ENCODE measurements around the gene OR2D2.
"Not testable (repeated sequence)": the region's sequence is repeated elsewhere in the genome, so short reads cannot be mapped to it uniquely, and the experiment has no call there.

OR2D2 gene

GRCh38 chr11:6911378-6911777 is 19.1 kb upstream of the OR2D2 start:
- Histone ChIP-seq H3K9ac (ENCODE audit: low read length) (no peak overlapping the region), H3K4me1 (ENCODE audit: control insufficient read depth, insufficient read depth, low read length) (no peaks in the 10 kb centered on the region), H3K4me3 (ENCODE audit: low read length) (no peak overlapping the region), H3K27me3 (ENCODE audit: control insufficient read depth, insufficient read depth, low read length) (no peaks in the 10 kb centered on the region), H3K36me3 (ENCODE audit: control insufficient read depth, insufficient read depth, low read length) (no peaks in the 10 kb centered on the region), H3K27ac (ENCODE audit: low read depth, low read length) (no peak overlapping the region)

DNA sequence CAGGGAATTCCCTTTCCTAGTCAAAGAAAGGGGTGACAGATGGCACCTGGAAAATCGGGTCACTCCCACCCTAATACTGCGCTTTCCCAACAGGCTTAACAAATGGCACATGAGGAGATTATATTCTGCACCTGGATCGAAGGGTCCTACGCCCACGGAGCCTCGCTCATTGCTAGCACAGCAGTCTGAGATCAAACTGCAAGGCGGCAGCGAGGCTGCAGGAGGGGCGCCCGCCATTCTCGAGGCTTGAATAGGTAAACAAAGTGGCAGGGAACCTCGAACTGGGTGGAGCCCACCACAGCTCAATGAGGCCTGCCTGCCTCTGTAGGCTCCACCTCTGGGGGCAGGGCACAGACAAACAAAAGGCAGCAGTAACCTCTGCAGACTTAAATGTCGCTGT is 12.5 kb upstream of the OR2D2 start:
- not testable (repeated sequence) for H3K27ac ChIP-seq (ENCODE audit: low read depth, low read length); H3K27me3 ChIP-seq (ENCODE audit: control insufficient read depth, insufficient read depth, low read length); H3K36me3 ChIP-seq (ENCODE audit: control insufficient read depth, insufficient read depth, low read length); H3K4me1 ChIP-seq (ENCODE audit: control insufficient read depth, insufficient read depth, low read length); H3K9ac ChIP-seq (ENCODE audit: low read length); H3K4me3 ChIP-seq (ENCODE audit: low read length)

GRCh38 chr11:6900327-6900999 is 8.2 kb upstream of the OR2D2 start:
- no peaks in the 10 kb centered on the region for H3K4me1 ChIP-seq (ENCODE audit: control insufficient read depth, insufficient read depth, low read length)
- no peak overlapping the region for H3K27ac ChIP-seq (ENCODE audit: low read depth, low read length)
- no peak overlapping the region for H3K9ac ChIP-seq (ENCODE audit: low read length)

DNA sequence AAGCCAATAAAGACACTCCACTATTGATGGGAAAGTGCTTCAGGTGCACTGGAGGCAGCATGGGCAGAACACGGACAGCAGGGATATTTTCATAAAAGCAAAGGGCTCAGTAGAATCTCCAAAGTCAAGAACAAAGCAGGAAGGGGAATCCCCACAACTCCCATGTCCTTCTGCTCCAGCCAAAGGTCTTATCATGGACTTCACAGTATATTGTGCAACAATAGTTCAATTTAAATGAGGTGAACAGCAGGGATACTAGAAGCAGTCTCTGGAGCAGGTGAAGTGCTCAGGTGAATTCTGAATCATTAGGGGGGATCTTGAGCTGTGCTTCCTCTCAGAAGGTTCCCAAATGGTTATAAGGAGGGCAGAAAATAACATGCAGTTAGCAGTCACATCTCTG is 6.6 kb upstream of the OR2D2 start:
- Histone ChIP-seq H3K36me3 (ENCODE audit: control insufficient read depth, insufficient read depth, low read length) (no peaks in the 10 kb centered on the region), H3K9ac (ENCODE audit: low read length) (no peak overlapping the region), H3K27ac (ENCODE audit: low read depth, low read length) (no peak overlapping the region), H3K4me3 (ENCODE audit: low read length) (no peak overlapping the region), H3K27me3 (ENCODE audit: control insufficient read depth, insufficient read depth, low read length) (no peaks in the 10 kb centered on the region), H3K4me1 (ENCODE audit: control insufficient read depth, insufficient read depth, low read length) (no peaks in the 10 kb centered on the region)

More at GRCh38 chr11:6900327-6900999, 8.2 kb upstream of the OR2D2 start:
- H3K4me3 ChIP-seq (ENCODE audit: low read length), result no peak overlapping the region
- H3K27me3 ChIP-seq (ENCODE audit: control insufficient read depth, insufficient read depth, low read length), result no peaks in the 10 kb centered on the region
- H3K36me3 ChIP-seq (ENCODE audit: control insufficient read depth, insufficient read depth, low read length), result no peaks in the 10 kb centered on the region

- Histone ChIP-seq H3K9ac (ENCODE audit: low read length) (no peak overlapping the region), H3K4me1 (ENCODE audit: control insufficient read depth, insufficient read depth, low read length) (no peaks in the 10 kb centered on the region), H3K4me3 (ENCODE audit: low read length) (no peak overlapping the region), H3K27ac (ENCODE audit: low read depth, low read length) (no peak overlapping the region), H3K27me3 (ENCODE audit: control insufficient read depth, insufficient read depth, low read length) (no peaks in the 10 kb centered on the region), H3K36me3 (ENCODE audit: control insufficient read depth, insufficient read depth, low read length) (no peaks in the 10 kb centered on the region)
Measured at GRCh38 chr11:6895010-6895409, 2.7 kb upstream of the OR2D2 start.

GRCh38 chr11:6894097-6894496 is 1.8 kb upstream of the OR2D2 start:
- H3K9ac ChIP-seq (ENCODE audit: low read length), result no peak overlapping the region
- H3K36me3 ChIP-seq (ENCODE audit: control insufficient read depth, insufficient read depth, low read length), result no peaks in the 10 kb centered on the region
- H3K27me3 ChIP-seq (ENCODE audit: control insufficient read depth, insufficient read depth, low read length), result no peaks in the 10 kb centered on the region

DNA sequence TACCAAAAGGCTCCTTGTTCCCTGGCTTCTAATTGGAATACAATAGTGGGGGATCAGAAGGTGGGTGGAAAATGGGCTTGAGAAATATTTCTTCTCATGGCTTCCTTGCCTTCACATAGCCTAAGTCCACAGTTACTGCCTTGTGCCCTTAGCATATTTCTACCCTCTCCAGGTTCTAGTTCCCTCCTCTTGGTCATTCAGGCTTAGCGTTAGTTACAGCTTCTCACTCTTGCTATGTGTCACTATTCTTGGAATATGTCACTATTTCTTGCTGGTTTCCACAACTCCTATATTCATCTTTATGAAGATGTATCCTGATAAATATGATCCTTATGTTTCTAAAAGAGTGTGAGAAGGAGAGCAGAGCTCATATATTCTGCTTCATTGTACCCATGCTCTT is 2.5 kb downstream of the OR2D2 start:
- no peak overlapping the region for H3K27ac ChIP-seq (ENCODE audit: low read depth, low read length)
- no peaks in the 10 kb centered on the region for H3K27me3 ChIP-seq (ENCODE audit: control insufficient read depth, insufficient read depth, low read length)
- no peaks in the 10 kb centered on the region for H3K36me3 ChIP-seq (ENCODE audit: control insufficient read depth, insufficient read depth, low read length)
- H3K4me1 ChIP-seq (ENCODE audit: control insufficient read depth, insufficient read depth, low read length), result no peaks in the 10 kb centered on the region
- H3K4me3 ChIP-seq (ENCODE audit: low read length), result no peak overlapping the region
- no peak overlapping the region for H3K9ac ChIP-seq (ENCODE audit: low read length)

More at GRCh38 chr11:6894097-6894496, 1.8 kb upstream of the OR2D2 start:
- Histone ChIP-seq H3K27ac (ENCODE audit: low read depth, low read length) (no peak overlapping the region), H3K4me1 (ENCODE audit: control insufficient read depth, insufficient read depth, low read length) (no peaks in the 10 kb centered on the region), H3K4me3 (ENCODE audit: low read length) (no peak overlapping the region)

DNA sequence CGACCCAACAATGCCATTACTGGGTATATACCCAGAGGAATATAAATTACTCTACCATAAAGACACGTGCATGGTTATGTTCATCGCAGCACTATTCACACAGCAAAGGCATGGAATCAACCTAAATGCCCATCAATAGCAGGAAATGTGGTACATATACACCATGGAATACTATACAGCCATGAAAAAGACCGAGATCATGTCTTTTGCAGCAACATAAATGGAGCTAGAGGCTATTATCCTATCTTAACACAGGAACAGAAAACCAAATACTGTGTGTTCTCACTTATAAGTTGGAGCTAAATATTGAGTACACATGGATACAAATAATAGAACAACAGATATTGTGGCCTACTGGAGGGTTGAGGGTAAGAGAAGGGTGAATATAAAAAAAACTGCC is 3.5 kb downstream of the OR2D2 start:
- H3K4me1 ChIP-seq (ENCODE audit: control insufficient read depth, insufficient read depth, low read length), result no peaks in the 10 kb centered on the region
- H3K36me3 ChIP-seq (ENCODE audit: control insufficient read depth, insufficient read depth, low read length), result no peaks in the 10 kb centered on the region
- no peak overlapping the region for H3K9ac ChIP-seq (ENCODE audit: low read length)
- H3K4me3 ChIP-seq (ENCODE audit: low read length), result no peak overlapping the region
- no peak overlapping the region for H3K27ac ChIP-seq (ENCODE audit: low read depth, low read length)
- H3K27me3 ChIP-seq (ENCODE audit: control insufficient read depth, insufficient read depth, low read length), result no peaks in the 10 kb centered on the region

DNA sequence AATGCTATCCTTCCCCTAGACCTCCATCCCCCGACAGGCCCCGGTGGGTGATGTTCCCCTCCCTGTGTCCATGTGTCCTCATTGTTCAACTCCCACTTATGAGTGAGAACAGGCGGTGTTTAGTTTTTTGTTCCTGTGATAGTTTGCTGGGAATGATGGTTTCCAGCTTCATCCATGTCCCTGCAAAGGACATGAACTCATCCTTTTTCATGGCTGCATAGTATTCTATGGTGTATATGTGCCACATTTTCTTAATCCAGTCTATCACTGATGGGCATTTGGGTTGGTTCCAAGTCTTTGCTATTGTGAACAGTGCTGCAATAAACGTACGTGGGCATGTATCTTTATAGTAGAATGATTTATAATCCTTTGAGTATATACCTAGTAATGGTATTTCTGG is 4.6 kb downstream of the OR2D2 start:
- H3K36me3 ChIP-seq (ENCODE audit: control insufficient read depth, insufficient read depth, low read length); H3K27me3 ChIP-seq (ENCODE audit: control insufficient read depth, insufficient read depth, low read length); H3K4me1 ChIP-seq (ENCODE audit: control insufficient read depth, insufficient read depth, low read length); H3K27ac ChIP-seq (ENCODE audit: low read depth, low read length); H3K4me3 ChIP-seq (ENCODE audit: low read length); H3K9ac ChIP-seq (ENCODE audit: low read length): not testable (repeated sequence)

- H3K36me3 ChIP-seq (ENCODE audit: control insufficient read depth, insufficient read depth, low read length), result no peaks in the 10 kb centered on the region
- no peaks in the 10 kb centered on the region for H3K27me3 ChIP-seq (ENCODE audit: control insufficient read depth, insufficient read depth, low read length)
- H3K4me1 ChIP-seq (ENCODE audit: control insufficient read depth, insufficient read depth, low read length), result no peaks in the 10 kb centered on the region
- no peak overlapping the region for H3K27ac ChIP-seq (ENCODE audit: low read depth, low read length)
- no peak overlapping the region for H3K9ac ChIP-seq (ENCODE audit: low read length)
- H3K4me3 ChIP-seq (ENCODE audit: low read length), result no peak overlapping the region
Measured at GRCh38 chr11:6882751-6883150, 9.5 kb downstream of the OR2D2 start.

GRCh38 chr11:6876914-6877313 is 15.4 kb downstream of the OR2D2 start:
- Histone ChIP-seq H3K27me3 (ENCODE audit: control insufficient read depth, insufficient read depth, low read length) (no peaks in the 10 kb centered on the region), H3K4me1 (ENCODE audit: control insufficient read depth, insufficient read depth, low read length) (no peaks in the 10 kb centered on the region), H3K9ac (ENCODE audit: low read length) (no peak overlapping the region), H3K36me3 (ENCODE audit: control insufficient read depth, insufficient read depth, low read length) (no peaks in the 10 kb centered on the region), H3K27ac (ENCODE audit: low read depth, low read length) (no peak overlapping the region), H3K4me3 (ENCODE audit: low read length) (no peak overlapping the region)

- H3K4me3 ChIP-seq (ENCODE audit: low read length), result no peak within 1 kb of the TSS
- no peaks in the 10 kb centered on the region for H3K36me3 ChIP-seq (ENCODE audit: control insufficient read depth, insufficient read depth, low read length)
- no peaks in the 10 kb centered on the region for H3K27me3 ChIP-seq (ENCODE audit: control insufficient read depth, insufficient read depth, low read length)
- H3K9ac ChIP-seq (ENCODE audit: low read length), result no peak within 1 kb of the TSS
- no peaks in the 10 kb centered on the region for H3K4me1 ChIP-seq (ENCODE audit: control insufficient read depth, insufficient read depth, low read length)
- no peak within 1 kb of the TSS for H3K27ac ChIP-seq (ENCODE audit: low read depth, low read length)
Measured at GRCh38 chr11:6876325-6876724, 16.0 kb downstream of the OR2D2 start, which contains the start of gene OR10A4. OR10A4 (plus strand) TSS chr11:6876625; CDS start chr11:6876648, 23 bp downstream.

DNA sequence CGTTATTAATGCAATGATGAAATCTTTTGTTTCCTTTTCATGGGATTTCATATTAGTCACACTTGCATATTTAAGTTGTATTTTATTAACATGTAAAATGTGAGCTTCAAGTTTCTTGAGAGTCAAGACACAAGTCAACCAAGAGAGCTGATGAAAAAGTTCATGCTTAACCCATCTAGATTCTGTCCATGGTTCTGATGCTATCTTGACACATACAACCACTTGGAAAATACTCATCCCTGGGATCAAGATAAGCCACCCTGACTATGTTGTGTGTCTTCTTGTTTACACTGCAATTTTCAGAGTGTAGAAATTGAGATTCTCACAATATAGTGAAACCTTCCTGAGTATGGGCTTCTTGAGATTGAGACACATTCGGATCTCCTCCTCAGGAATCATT is 16.5 kb downstream of the OR2D2 start:
- no peak overlapping the region for H3K27ac ChIP-seq (ENCODE audit: low read depth, low read length)
- no peaks in the 10 kb centered on the region for H3K36me3 ChIP-seq (ENCODE audit: control insufficient read depth, insufficient read depth, low read length)
- H3K4me1 ChIP-seq (ENCODE audit: control insufficient read depth, insufficient read depth, low read length), result no peaks in the 10 kb centered on the region
- H3K27me3 ChIP-seq (ENCODE audit: control insufficient read depth, insufficient read depth, low read length), result no peaks in the 10 kb centered on the region
- H3K4me3 ChIP-seq (ENCODE audit: low read length), result no peak overlapping the region
- no peak overlapping the region for H3K9ac ChIP-seq (ENCODE audit: low read length)

Measured in rectal smooth muscle tissue (tissue), 1 donor.